ENCODE data around the gene WIPI1. TPM values are rescaled to one million over a fixed set of nuclear protein-coding genes. Genes with fewer than 3 reads are reported as not detected.

Gene WIPI1
- total RNA-seq, 1 experiment from 2014 or later: 20.2 TPM

DNA sequence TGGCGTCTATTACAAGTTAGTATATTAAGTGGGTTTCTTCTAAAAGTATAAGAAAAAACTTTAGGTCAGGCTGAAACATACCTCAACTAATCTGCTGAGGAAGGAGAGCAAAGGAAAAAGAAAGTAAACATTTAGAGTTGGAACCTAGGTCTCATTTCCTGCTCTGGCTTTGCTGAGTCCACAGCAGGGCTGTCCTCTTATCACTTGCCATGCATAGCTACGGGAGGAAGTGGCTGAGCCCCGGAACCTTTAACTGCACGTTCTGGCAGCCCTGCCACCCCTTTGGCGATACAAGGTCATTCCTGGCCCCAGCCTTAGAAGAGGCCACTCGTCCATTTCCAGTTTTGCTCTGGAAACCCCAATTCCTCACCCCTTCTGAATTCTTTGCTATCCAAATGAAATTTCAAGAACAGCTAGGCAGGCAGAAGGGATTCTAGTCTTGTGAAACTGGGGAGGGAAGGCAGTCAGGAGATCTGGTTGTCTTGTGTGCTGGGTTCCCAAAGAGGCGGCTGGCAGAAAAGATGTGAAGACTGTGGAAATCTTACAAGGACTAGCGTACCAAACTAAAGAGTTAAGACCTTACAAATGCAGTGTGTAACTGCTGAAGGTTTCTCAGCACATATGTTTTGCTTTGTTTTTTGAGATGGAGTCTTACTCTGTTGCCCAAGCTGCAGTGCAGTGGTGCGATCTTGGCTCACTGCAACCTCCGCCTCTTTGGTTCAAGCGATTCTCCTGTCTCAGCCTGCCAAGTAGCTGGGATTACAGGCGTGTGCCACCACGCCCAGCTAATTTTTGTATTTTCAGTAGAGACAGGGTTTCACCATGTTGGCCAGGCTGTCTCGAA lies 19.1 kb downstream of the WIPI1 start:
- BruUV-seq (replicated peaks): no TSS peak
- H3K36me3 ChIP-seq (ENCODE audit: low read depth, low read length): no peaks in the 10 kb centered on the region
- no peaks in the 10 kb centered on the region for H3K9me2 ChIP-seq (replicated peaks; ENCODE audit: low read length)
- ChIA-PET POLR2A (ENCODE audit: unreplicated experiment) (no interaction called here), CTCF (interaction anchor here (0.6 to 3.1 kb wide), 2 partner anchors 20 to 216 kb away, joined by 3 to 13 read pairs; partner anchors contain the start of gene WIPI1)
- TF ChIP-seq EZH2 (IDR thresholded peaks at IDR 0.05; ENCODE audit: low read length, unreplicated experiment): no peak
- TF ChIP-seq EZH2phosphoT487 (IDR thresholded peaks at IDR 0.05; ENCODE audit: borderline replicate concordance, low read length): no peak
- TF ChIP-seq, protein P1, sequence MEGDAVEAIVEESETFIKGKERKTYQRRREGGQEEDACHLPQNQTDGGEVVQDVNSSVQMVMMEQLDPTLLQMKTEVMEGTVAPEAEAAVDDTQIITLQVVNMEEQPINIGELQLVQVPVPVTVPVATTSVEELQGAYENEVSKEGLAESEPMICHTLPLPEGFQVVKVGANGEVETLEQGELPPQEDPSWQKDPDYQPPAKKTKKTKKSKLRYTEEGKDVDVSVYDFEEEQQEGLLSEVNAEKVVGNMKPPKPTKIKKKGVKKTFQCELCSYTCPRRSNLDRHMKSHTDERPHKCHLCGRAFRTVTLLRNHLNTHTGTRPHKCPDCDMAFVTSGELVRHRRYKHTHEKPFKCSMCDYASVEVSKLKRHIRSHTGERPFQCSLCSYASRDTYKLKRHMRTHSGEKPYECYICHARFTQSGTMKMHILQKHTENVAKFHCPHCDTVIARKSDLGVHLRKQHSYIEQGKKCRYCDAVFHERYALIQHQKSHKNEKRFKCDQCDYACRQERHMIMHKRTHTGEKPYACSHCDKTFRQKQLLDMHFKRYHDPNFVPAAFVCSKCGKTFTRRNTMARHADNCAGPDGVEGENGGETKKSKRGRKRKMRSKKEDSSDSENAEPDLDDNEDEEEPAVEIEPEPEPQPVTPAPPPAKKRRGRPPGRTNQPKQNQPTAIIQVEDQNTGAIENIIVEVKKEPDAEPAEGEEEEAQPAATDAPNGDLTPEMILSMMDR (conservative IDR thresholded peaks at IDR 0.05; ENCODE audit: low read depth, low read length): no peak
- no peak overlapping the region for H3K9ac ChIP-seq (ENCODE audit: low read length)
- intact Hi-C loops (cut with micrococcal nuclease): loop anchor here (2.0 kb wide), 2 partner anchors 19 to 25 kb away; partner anchors contain the start of gene WIPI1
- no peaks in the 10 kb centered on the region for H3F3A ChIP-seq (ENCODE audit: low read length, unreplicated experiment)
- ATAC-seq (peak; percentile 59), DNase-seq (no peak)
- no peaks in the 10 kb centered on the region for H3K9me3 ChIP-seq (ENCODE audit: low read length)
- no peaks in the 10 kb centered on the region for H4K20me1 ChIP-seq (ENCODE audit: low read length)
- H3K27ac ChIP-seq (ENCODE audit: low read length): no peak overlapping the region
- H3K79me2 ChIP-seq (ENCODE audit: low read length): no peaks in the 10 kb centered on the region
- 0 out of 2 replicates have a peak overlapping the region, but pooled peaks have one; percentile 20 for H2AFZ ChIP-seq (ENCODE audit: low read length)
- H3K4me1 ChIP-seq (ENCODE audit: insufficient read depth, low read length): peaks cover 10% of the 10 kb centered on the region
- H3K27me3 ChIP-seq (ENCODE audit: low read length): no peaks in the 10 kb centered on the region
- peak overlapping the region; percentile 9; the same call in 1 of the 2 replicates for H3K4me2 ChIP-seq (ENCODE audit: low read length)
- H3K4me3 ChIP-seq (ENCODE audit: low read length): no peak overlapping the region

DNA sequence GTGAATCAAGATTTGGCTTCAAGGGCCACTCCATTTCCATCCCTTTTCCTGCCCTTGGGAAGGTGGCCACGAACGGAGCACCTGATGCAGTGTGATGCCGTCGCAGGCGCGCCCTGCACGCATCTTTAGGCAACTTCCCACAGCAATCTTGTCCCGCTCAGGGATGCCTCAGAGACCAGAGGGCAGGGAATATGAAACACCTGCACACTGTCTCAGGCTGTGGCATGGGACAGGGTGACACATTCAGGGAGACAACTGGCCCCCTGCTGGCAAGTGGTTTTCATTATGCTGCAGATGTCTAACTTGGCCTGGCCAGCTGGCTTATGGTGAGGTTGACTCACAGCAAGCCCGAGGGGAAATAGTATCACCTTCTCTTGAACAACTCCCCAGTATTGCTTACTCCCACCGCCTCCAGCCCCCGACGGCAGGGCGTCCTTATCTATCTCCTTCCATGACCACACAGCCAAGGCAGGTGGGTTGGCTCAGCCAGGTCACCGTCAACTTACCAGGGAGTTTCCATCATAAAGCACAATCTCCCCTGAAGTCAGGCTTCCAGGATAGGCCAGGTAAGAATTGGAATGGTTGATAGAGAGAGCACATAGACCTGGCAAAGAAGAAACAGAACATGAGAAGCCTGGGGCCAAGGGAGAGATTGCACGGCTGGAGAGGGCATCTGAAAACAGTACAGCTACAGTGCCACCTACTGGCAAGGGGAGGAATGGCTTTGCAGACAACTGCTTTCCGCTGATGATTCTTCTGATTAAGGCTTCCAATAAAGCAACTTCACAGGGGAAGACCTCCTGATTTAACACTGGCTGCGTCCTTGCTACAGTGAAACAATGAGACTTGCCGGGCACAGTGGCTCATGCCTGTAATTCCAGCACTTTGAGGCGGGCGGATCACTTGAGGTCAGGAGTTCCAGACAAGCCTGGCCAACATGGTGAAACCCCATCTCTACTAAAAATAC lies 21.1 kb downstream of the WIPI1 start:
- TF ChIP-seq, protein P1 (conservative IDR thresholded peaks at IDR 0.05; ENCODE audit: low read depth, low read length): peak; percentile 86
- no peak for TF ChIP-seq EZH2 (IDR thresholded peaks at IDR 0.05; ENCODE audit: low read length, unreplicated experiment)
- no peaks in the 10 kb centered on the region for H3F3A ChIP-seq (ENCODE audit: low read length, unreplicated experiment)
- H3K9ac ChIP-seq (ENCODE audit: low read length): peak overlapping the region; percentile 59
- H3K4me1 ChIP-seq (ENCODE audit: insufficient read depth, low read length): peaks cover 10% of the 10 kb centered on the region
- ATAC-seq (peak; percentile 85), DNase-seq (peak; percentile 89)
- POLR2A ChIA-PET (ENCODE audit: unreplicated experiment): no interaction called here
- BruUV-seq (replicated peaks): no TSS peak
- no peaks in the 10 kb centered on the region for H3K79me2 ChIP-seq (ENCODE audit: low read length)
- peak overlapping the region; percentile 78 for H3K4me2 ChIP-seq (ENCODE audit: low read length)
- CTCF ChIA-PET: interaction anchor here (0.5 to 3.1 kb wide), 4 partner anchors 22 to 972 kb away, joined by 3 to 13 read pairs (median 4); partner anchors contain the start of gene WIPI1
- H3K36me3 ChIP-seq (ENCODE audit: low read depth, low read length): no peaks in the 10 kb centered on the region
- intact Hi-C loops (cut with micrococcal nuclease): loop anchor here (1.0 to 2.0 kb wide), 3 partner anchors 27 to 264 kb away; no protein-coding TSS in a partner anchor
- H3K27ac ChIP-seq (ENCODE audit: low read length): peak overlapping the region; percentile 81
- H3K27me3 ChIP-seq (ENCODE audit: low read length): no peaks in the 10 kb centered on the region
- H3K9me2 ChIP-seq (replicated peaks; ENCODE audit: low read length): no peaks in the 10 kb centered on the region
- peak overlapping the region; percentile 48 for H2AFZ ChIP-seq (ENCODE audit: low read length)
- peak overlapping the region; percentile 48; the same call in 1 of the 2 replicates for H3K4me3 ChIP-seq (ENCODE audit: low read length)
- no peaks in the 10 kb centered on the region for H3K9me3 ChIP-seq (ENCODE audit: low read length)
- H4K20me1 ChIP-seq (ENCODE audit: low read length): no peaks in the 10 kb centered on the region

Measured in PC-3 (cell line).